Nephron (organoid): Measurements from ENCODE around the gene CACNA1C.
A peak's percentile ranks its signal among the peaks of the same experiment; 100 is the strongest.

Experiments used
- H3K27ac Mint-ChIP-seq, 3 experiments: 2 replicates each; pipeline ENCODE4 v1.8.0; 2020; ENCODE audit warnings: mixed read lengths in 3 of 3, mild to moderate bottlenecking in 2 of 3, moderate library complexity in 1 of 3
- H3K27me3 Mint-ChIP-seq: 2 replicates; pipeline ENCODE4 v1.8.0; 2021; ENCODE audit warnings: low read depth, mild to moderate bottlenecking, moderate library complexity, mixed read lengths
- H3K36me3 Mint-ChIP-seq: 2 replicates; pipeline ENCODE4 v1.8.0; 2020; ENCODE audit warnings: low read depth, mixed read lengths
- H3K4me1 Mint-ChIP-seq: 2 replicates; pipeline ENCODE4 v1.8.0; 2020; ENCODE audit warnings: mixed read lengths
- H3K4me3 Mint-ChIP-seq, 3 experiments: 2 replicates each; pipeline ENCODE4 v1.8.0; 2020; ENCODE audit warnings: mild to moderate bottlenecking in 3 of 3, mixed read lengths in 3 of 3, moderate library complexity in 2 of 3
- H3K9me3 Mint-ChIP-seq: 2 replicates; pipeline ENCODE4 v1.8.0; 2020; ENCODE audit warnings: mixed read lengths
- CTCF ChIP-seq, 3 experiments: fragments of 200-600 bp; sonication (generic); IDR thresholded peaks; one replicate each; pipeline ENCODE4 v1.5.0; 2021; ENCODE audit warnings: antibody characterized with exemption in 3 of 3; ENCODE audit not compliant: unreplicated experiment in 3 of 3

The CACNA1C gene

GRCh38 chr12:2386566-2386965 is 333.8 kb downstream of the CACNA1C start:
- Mint-ChIP-seq H3K27me3 (peaks cover 8% of the 10 kb centered on the region), H3K4me3 (no peak overlapping the region), H3K27ac (no peak overlapping the region), H3K9me3 (no peaks in the 10 kb centered on the region), H3K36me3 (no peaks in the 10 kb centered on the region), H3K4me1 (peaks cover 47% of the 10 kb centered on the region)
- no peak for TF ChIP-seq CTCF (IDR thresholded peaks at IDR 0.05; ENCODE audit: unreplicated experiment in 3 of 3)

GRCh38 chr12:2387103-2387834 is 334.5 kb downstream of the CACNA1C start:
- Mint-ChIP-seq H3K27me3 (peaks cover 8% of the 10 kb centered on the region), H3K4me1 (peaks cover 52% of the 10 kb centered on the region), H3K9me3 (no peaks in the 10 kb centered on the region), H3K27ac (no peak overlapping the region), H3K36me3 (no peaks in the 10 kb centered on the region), H3K4me3 (no peak overlapping the region)
- no peak for TF ChIP-seq CTCF (IDR thresholded peaks at IDR 0.05; ENCODE audit: unreplicated experiment in 3 of 3)

GRCh38 chr12:2389079-2389790 is 336.4 kb downstream of the CACNA1C start:
- Mint-ChIP-seq H3K27ac (no peak overlapping the region), H3K4me3 (no peak overlapping the region), H3K4me1 (peaks cover 34% of the 10 kb centered on the region), H3K36me3 (no peaks in the 10 kb centered on the region), H3K27me3 (peaks cover 5% of the 10 kb centered on the region), H3K9me3 (no peaks in the 10 kb centered on the region)
- no peak for TF ChIP-seq CTCF (IDR thresholded peaks at IDR 0.05; ENCODE audit: unreplicated experiment in 3 of 3)

- TF ChIP-seq CTCF (IDR thresholded peaks at IDR 0.05; ENCODE audit: unreplicated experiment in 3 of 3) = no peak
- Mint-ChIP-seq H3K27me3 (peaks cover 5% of the 10 kb centered on the region), H3K4me3 (no peak overlapping the region), H3K27ac (peak overlapping the region in 2 of 3 experiments; percentile 13 to 47), H3K36me3 (no peaks in the 10 kb centered on the region), H3K9me3 (no peaks in the 10 kb centered on the region), H3K4me1 (peaks cover 25% of the 10 kb centered on the region)
Measured at GRCh38 chr12:2390133-2390532, 337.3 kb downstream of the CACNA1C start.

- peak overlapping the region in 1 of 3 experiments; percentile 1 for H3K4me3 Mint-ChIP-seq
- peak overlapping the region; percentile 3 to 47 (median 46) for H3K27ac Mint-ChIP-seq
- no peaks in the 10 kb centered on the region for H3K9me3 Mint-ChIP-seq
- no peak for TF ChIP-seq CTCF (IDR thresholded peaks at IDR 0.05; ENCODE audit: unreplicated experiment in 3 of 3)
- peaks cover 5% of the 10 kb centered on the region for H3K27me3 Mint-ChIP-seq
- no peaks in the 10 kb centered on the region for H3K36me3 Mint-ChIP-seq
- peaks cover 26% of the 10 kb centered on the region for H3K4me1 Mint-ChIP-seq
Measured at GRCh38 chr12:2390850-2391390, 338.1 kb downstream of the CACNA1C start.
